Measurements from ENCODE around the gene LIPG.

LIPG gene

DNA sequence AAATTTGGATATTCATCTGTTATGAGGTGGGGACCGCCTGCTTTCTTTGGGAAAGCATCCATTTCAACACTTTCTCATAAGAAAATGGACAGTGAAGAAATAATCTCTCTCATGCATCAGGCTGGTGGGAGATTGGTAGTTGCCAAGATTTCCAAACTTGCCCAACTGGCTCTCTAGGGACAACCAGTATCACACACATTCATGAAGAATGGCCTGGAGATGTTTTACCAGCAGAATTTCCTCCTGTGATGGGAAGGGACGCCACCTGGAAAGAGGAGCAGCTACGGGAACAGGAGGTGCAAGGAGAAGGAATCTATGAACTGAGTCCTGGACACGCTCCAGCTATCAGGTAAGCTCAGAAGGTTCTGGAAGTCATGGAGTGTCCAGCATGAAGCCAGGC, 39.4 kb downstream of the LIPG start:
- Histone ChIP-seq H3K4me1 (ENCODE audit: control insufficient read depth, insufficient read depth, low read length) (no peaks in the 10 kb centered on the region), H3K4me3 (ENCODE audit: low read depth, low read length) (no peak overlapping the region), H3K27ac (ENCODE audit: extremely low read depth, low read depth, low read length) (no peak overlapping the region), H3K9me3 (ENCODE audit: control insufficient read depth, insufficient read depth, low read depth, low read length) (no peaks in the 10 kb centered on the region), H3K36me3 (ENCODE audit: control insufficient read depth in 2 of 2, insufficient read depth in 1 of 2, low read length in 2 of 2) (no peaks in the 10 kb centered on the region)
- ChIA-PET CTCF (no interaction called here), POLR2A (no interaction called here)
- TF ChIP-seq, protein P1, sequence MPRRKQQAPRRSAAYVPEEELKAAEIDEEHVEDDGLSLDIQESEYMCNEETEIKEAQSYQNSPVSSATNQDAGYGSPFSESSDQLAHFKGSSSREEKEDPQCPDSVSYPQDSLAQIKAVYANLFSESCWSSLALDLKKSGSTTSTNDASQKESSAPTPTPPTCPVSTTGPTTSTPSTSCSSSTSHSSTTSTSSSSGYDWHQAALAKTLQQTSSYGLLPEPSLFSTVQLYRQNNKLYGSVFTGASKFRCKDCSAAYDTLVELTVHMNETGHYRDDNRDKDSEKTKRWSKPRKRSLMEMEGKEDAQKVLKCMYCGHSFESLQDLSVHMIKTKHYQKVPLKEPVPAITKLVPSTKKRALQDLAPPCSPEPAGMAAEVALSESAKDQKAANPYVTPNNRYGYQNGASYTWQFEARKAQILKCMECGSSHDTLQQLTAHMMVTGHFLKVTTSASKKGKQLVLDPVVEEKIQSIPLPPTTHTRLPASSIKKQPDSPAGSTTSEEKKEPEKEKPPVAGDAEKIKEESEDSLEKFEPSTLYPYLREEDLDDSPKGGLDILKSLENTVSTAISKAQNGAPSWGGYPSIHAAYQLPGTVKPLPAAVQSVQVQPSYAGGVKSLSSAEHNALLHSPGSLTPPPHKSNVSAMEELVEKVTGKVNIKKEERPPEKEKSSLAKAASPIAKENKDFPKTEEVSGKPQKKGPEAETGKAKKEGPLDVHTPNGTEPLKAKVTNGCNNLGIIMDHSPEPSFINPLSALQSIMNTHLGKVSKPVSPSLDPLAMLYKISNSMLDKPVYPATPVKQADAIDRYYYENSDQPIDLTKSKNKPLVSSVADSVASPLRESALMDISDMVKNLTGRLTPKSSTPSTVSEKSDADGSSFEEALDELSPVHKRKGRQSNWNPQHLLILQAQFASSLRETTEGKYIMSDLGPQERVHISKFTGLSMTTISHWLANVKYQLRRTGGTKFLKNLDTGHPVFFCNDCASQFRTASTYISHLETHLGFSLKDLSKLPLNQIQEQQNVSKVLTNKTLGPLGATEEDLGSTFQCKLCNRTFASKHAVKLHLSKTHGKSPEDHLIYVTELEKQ (tag by site-specific recombination; IDR thresholded peaks at IDR 0.05; ENCODE audit: borderline replicate concordance), result no peak
- no peak for TF ChIP-seq ZNF155 (tag by site-specific recombination; IDR thresholded peaks at IDR 0.05)
- TF ChIP-seq ZNF624 (tag by site-specific recombination; IDR thresholded peaks at IDR 0.05), result no peak
- no peak for TF ChIP-seq ZNF341 (tag by site-specific recombination; IDR thresholded peaks at IDR 0.05; ENCODE audit: low read depth)
- TF ChIP-seq ZNF148 (tag by site-specific recombination; IDR thresholded peaks at IDR 0.05; ENCODE audit: borderline replicate concordance), result no peak
- no peak for TF ChIP-seq ZNF558 (tag by site-specific recombination; IDR thresholded peaks at IDR 0.05)
- TF ChIP-seq ZNF514 (tag by site-specific recombination; IDR thresholded peaks at IDR 0.05), result no peak
- no peak for TF ChIP-seq ZNF549 (tag by site-specific recombination; IDR thresholded peaks at IDR 0.05)
- TF ChIP-seq ZNF433 (tag by site-specific recombination; IDR thresholded peaks at IDR 0.05; ENCODE audit: low read depth), result no peak
- no peak for TF ChIP-seq ZNF221 (tag by site-specific recombination; IDR thresholded peaks at IDR 0.05; ENCODE audit: borderline replicate concordance)
- TF ChIP-seq GLIS2 (tag by site-specific recombination; IDR thresholded peaks at IDR 0.05), result no peak
- TF ChIP-seq ZNF580 (tag by site-specific recombination; IDR thresholded peaks at IDR 0.05), result no peak
- no peak for TF ChIP-seq ZNF571 (tag by site-specific recombination; IDR thresholded peaks at IDR 0.05)
- no peak for TF ChIP-seq ZBTB10 (tag by site-specific recombination; IDR thresholded peaks at IDR 0.05)
- no peak for TF ChIP-seq ZBTB21 (tag by site-specific recombination; IDR thresholded peaks at IDR 0.05)
- no peak for TF ChIP-seq HIC1 (tag by site-specific recombination; IDR thresholded peaks at IDR 0.05)
- no peak for TF ChIP-seq ZBTB7A (tag by site-specific recombination; IDR thresholded peaks at IDR 0.05; ENCODE audit: low read depth)
- no peak for TF ChIP-seq FEZF1 (tag by site-specific recombination; IDR thresholded peaks at IDR 0.05)
- no peak for TF ChIP-seq ZNF76 (tag by site-specific recombination; IDR thresholded peaks at IDR 0.05; ENCODE audit: borderline replicate concordance, low read depth)
- no peak for TF ChIP-seq ZNF24 (tag by site-specific recombination; IDR thresholded peaks at IDR 0.05)
